ES-I3 (cell line): Measurements from ENCODE around the gene CRTC3.

Experiments
- H3K36me3 ChIP-seq: 2 replicates; pipeline ENCODE4 v1.6.1; 2013; ENCODE audit warnings: mild to moderate bottlenecking, low read length, control low read depth, moderate library complexity; ENCODE audit not compliant: insufficient read depth
- H3K4me1 ChIP-seq: 2 replicates; pipeline ENCODE4 v1.6.1; 2013; ENCODE audit warnings: mild to moderate bottlenecking, control low read depth, low read length; ENCODE audit not compliant: insufficient read depth
- H3K9ac ChIP-seq: 2 replicates; pipeline ENCODE4 v1.6.1; 2013; ENCODE audit warnings: low read depth, mild to moderate bottlenecking, low read length, moderate library complexity
- H3K9me3 ChIP-seq: 2 replicates; pipeline ENCODE4 v1.6.1; 2013; ENCODE audit warnings: mild to moderate bottlenecking, low read length, moderate library complexity; ENCODE audit not compliant: control insufficient read depth, insufficient read depth

Gene CRTC3

DNA sequence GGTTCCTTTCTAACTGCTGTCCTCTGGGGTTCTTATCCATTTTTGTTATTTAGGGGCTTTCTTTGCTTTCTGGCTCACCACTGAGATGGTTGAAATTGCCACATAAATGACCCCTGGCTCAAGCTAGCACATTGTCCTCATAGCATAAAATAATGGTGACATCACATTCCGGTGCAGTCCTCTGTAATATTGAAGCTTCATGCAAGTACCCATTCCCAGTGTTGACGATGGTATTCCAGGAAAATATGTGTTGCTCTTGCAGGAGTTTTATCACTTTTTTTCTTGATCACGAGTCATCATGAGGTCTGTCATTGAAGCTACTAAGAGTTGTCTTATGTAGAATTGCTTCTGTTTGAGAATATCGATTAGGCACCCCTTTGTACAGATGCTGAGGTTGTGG, 56.1 kb downstream of the CRTC3 start:
- H3K36me3 ChIP-seq: no peaks in the 10 kb centered on the region
- H3K9ac ChIP-seq: no peak overlapping the region
- peaks cover 32% of the 10 kb centered on the region for H3K4me1 ChIP-seq
- H3K9me3 ChIP-seq: no peaks in the 10 kb centered on the region

- no peak overlapping the region for H3K9ac ChIP-seq
- H3K4me1 ChIP-seq: peaks cover 21% of the 10 kb centered on the region
- H3K36me3 ChIP-seq: no peaks in the 10 kb centered on the region
Observed at GRCh38 chr15:90586948-90587347, 57.2 kb downstream of the CRTC3 start.

DNA sequence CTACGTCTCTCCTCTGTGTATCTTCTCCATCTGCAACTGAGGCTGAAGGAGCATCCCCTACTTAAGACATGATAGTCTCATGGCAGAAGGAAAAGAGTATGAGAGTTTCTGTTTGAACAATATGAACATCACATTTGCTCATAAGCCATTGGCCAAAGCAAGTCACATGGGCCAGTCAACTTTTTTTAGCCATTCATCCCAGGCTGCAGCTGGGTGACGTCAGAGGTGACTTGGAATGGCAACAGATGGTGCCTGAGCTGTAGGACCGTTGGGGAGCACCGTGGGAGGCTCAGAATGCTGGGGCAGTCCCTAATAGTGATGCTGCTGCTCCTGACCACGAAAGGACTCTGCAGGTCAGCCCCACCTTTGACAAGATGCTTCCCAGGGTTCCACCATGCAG, 58.7 kb downstream of the CRTC3 start:
- Histone ChIP-seq H3K36me3 (no peaks in the 10 kb centered on the region), H3K9me3 (no peaks in the 10 kb centered on the region), H3K9ac (no peak overlapping the region), H3K4me1 (peaks cover 10% of the 10 kb centered on the region)

More at GRCh38 chr15:90586948-90587347, 57.2 kb downstream of the CRTC3 start:
- no peaks in the 10 kb centered on the region for H3K9me3 ChIP-seq

GRCh38 chr15:90591524-90591923, 61.8 kb downstream of the CRTC3 start:
- Histone ChIP-seq H3K36me3 (no peaks in the 10 kb centered on the region), H3K9me3 (no peaks in the 10 kb centered on the region), H3K4me1 (no peaks in the 10 kb centered on the region; the same call in 1 of the 2 replicates), H3K9ac (no peak overlapping the region)

GRCh38 chr15:90592131-90592881, 62.6 kb downstream of the CRTC3 start:
- no peaks in the 10 kb centered on the region for H3K36me3 ChIP-seq
- H3K9ac ChIP-seq: no peak overlapping the region
- H3K9me3 ChIP-seq: no peaks in the 10 kb centered on the region
- no peaks in the 10 kb centered on the region; the same call in 1 of the 2 replicates for H3K4me1 ChIP-seq

DNA sequence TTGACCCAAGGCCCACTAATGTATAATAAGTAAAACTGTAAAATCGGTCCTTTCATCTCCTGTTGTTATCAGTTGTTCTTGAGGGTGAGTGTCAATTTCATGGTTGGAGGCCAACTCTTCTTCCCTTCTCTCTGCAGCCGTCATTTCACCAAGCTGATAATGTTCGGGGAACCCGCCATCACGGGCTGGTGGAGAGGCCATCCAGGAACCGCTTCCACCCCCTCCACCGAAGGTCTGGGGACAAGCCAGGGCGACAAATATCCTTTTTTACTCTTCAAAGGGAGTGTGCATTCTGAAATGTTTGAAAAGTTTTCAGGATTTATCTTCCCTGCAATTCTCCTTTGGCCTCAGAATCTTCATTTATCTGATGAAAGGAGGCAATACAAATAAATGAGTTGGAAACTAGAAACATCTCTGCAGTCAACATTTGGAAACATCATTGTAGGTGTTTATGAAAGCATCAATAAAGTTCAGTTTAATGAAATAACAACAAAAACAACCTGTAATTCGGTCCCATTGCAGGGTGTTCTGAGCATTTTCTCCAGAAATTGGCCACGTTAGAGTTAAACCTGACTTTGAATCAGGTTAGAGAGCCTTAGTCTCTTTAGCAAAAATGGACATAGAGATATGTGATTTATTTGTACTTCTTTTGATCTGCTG, 63.9 kb downstream of the CRTC3 start:
- Histone ChIP-seq H3K9me3 (no peaks in the 10 kb centered on the region), H3K4me1 (peaks cover 3% of the 10 kb centered on the region; the same call in 1 of the 2 replicates), H3K36me3 (no peaks in the 10 kb centered on the region), H3K9ac (no peak overlapping the region)

- no peaks in the 10 kb centered on the region for H3K36me3 ChIP-seq
- no peak overlapping the region for H3K9ac ChIP-seq
- peaks cover 3% of the 10 kb centered on the region; the same call in 1 of the 2 replicates for H3K4me1 ChIP-seq
- H3K9me3 ChIP-seq: no peaks in the 10 kb centered on the region
Observed at GRCh38 chr15:90594301-90594738, 64.6 kb downstream of the CRTC3 start.

- H3K9me3 ChIP-seq: no peaks in the 10 kb centered on the region
- H3K36me3 ChIP-seq: no peaks in the 10 kb centered on the region
- H3K4me1 ChIP-seq: peaks cover 3% of the 10 kb centered on the region; the same call in 1 of the 2 replicates
- H3K9ac ChIP-seq: no peak overlapping the region
Observed at GRCh38 chr15:90595763-90596155, 66.0 kb downstream of the CRTC3 start.

- no peak overlapping the region for H3K9ac ChIP-seq
- H3K9me3 ChIP-seq: no peaks in the 10 kb centered on the region
- H3K36me3 ChIP-seq: no peaks in the 10 kb centered on the region
- H3K4me1 ChIP-seq: peaks cover 3% of the 10 kb centered on the region; the same call in 1 of the 2 replicates
Observed at GRCh38 chr15:90596943-90597342, 67.2 kb downstream of the CRTC3 start.

- Histone ChIP-seq H3K36me3 (no peaks in the 10 kb centered on the region), H3K9me3 (no peaks in the 10 kb centered on the region), H3K9ac (no peak overlapping the region), H3K4me1 (peaks cover 3% of the 10 kb centered on the region; the same call in 1 of the 2 replicates)
Observed at GRCh38 chr15:90597577-90597976, 67.9 kb downstream of the CRTC3 start.

- Histone ChIP-seq H3K4me1 (peaks cover 3% of the 10 kb centered on the region; the same call in 1 of the 2 replicates), H3K9ac (no peak overlapping the region), H3K36me3 (no peaks in the 10 kb centered on the region), H3K9me3 (no peaks in the 10 kb centered on the region)
Observed at GRCh38 chr15:90598031-90598577, 68.4 kb downstream of the CRTC3 start.

- no peak overlapping the region for H3K9ac ChIP-seq
- H3K36me3 ChIP-seq: no peaks in the 10 kb centered on the region
- H3K4me1 ChIP-seq: peaks cover 3% of the 10 kb centered on the region; the same call in 1 of the 2 replicates
- no peaks in the 10 kb centered on the region for H3K9me3 ChIP-seq
Observed at GRCh38 chr15:90598679-90599078, 69.0 kb downstream of the CRTC3 start.

DNA sequence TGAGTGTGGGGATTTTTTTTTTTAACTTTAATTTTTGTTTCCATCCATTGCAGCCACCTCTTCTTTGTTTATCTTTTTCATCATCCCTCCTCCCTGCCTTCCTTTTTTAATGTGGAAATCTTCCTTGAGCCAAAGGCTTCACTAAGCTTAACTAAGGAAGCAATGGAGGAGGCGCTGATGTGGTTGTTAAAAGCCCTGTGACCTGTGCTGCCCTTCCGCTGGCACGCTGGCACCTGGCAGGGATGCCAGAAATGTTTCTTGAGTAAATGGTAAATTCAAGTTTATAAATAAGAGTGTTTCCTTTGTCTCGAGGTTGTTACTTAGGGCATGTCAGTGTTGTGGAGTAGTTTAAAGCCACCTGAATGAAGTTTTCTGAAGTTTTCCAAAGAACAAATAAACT, 69.4 kb downstream of the CRTC3 start:
- no peaks in the 10 kb centered on the region for H3K9me3 ChIP-seq
- H3K4me1 ChIP-seq: peaks cover 3% of the 10 kb centered on the region; the same call in 1 of the 2 replicates
- H3K36me3 ChIP-seq: no peaks in the 10 kb centered on the region
- no peak overlapping the region for H3K9ac ChIP-seq

- H3K4me1 ChIP-seq: 0 out of 2 replicates have a peak, but pooled peaks cover 3% of the 10 kb centered on the region
- H3K36me3 ChIP-seq: no peaks in the 10 kb centered on the region
- H3K9me3 ChIP-seq: no peaks in the 10 kb centered on the region
- H3K9ac ChIP-seq: no peak overlapping the region
Observed at GRCh38 chr15:90599644-90600043, 69.9 kb downstream of the CRTC3 start.
